Amygdala (tissue), 56 donors: Measurements from ENCODE around the gene ALG12.
A peak's percentile ranks its signal among the peaks of the same experiment; 100 is the strongest.

ENCODE experiments used
- DNase-seq, 56 donors: peaks; one replicate each; lab custom pipeline; 2025; lab: John Stamatoyannopoulos, UW

Gene ALG12

DNA sequence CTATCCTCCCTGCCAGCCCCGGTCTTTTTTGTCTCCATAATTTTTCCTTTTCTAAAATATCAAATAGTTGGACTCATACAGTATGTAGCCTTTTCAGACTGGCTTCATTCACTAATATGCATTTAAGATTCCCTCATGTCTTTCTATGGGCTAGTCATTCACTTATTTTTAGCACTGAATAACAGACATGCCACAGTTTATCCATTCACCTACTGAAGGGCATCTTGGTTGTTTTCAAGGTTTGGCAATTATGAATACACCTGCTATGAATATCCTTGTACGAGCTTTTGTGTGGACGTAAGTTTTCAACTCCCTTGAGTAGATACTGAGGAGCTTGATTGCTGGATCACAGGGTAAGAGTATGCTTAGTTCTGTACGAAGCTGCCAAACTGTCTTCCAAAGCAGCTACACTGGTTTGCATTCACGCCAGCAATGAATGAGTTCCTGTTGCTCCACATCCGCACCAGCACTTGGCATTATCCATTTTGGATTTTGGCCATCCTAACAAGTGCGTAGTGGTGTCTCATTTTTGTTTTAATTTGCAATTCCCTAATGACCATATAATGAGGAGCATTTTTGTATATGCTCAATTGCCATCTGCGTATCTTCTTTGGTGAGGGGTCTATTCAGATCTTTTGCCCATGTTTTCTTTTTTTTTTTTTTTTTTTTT lies 21.1 kb downstream of the ALG12 start:
- DNase-seq = no peak

- DNase-seq = no peak
Observed at GRCh38 chr22:49896201-49896600, 22.0 kb downstream of the ALG12 start.

DNA sequence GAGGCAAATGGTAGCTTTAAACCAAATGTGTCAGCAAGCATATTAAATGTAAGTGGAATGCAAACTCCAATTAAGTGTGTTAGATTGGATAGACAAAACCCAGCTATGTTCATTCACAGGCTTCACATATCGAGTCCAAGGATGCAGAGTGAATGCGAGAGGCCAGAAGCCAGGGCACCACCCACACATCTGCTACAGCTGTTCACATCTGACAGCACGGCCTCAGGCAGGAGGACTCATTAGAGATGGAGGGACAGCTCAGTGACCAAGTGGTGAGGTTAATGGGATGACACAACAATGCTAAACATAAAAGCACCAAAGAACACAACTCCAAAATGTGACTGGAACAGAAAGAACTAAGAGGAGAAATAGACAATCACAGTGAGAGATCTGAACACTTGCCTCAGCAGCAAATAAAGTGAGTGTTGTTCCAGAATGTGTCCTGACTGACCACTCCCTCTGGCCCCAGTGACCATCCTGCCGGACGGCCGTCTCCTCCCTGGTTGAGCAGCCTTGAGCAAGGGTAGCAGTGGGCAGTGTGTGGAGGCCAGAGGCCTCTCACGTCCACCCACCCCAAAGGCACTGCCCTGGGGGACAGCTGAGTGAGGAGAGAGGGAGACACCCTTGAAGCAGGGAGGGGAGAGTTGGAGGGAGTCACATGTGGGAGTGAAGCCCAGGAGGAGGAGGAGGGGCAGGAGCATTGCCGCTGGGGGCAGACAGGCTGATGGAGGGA lies 23.8 kb downstream of the ALG12 start:
- DNase-seq = no peak

DNA sequence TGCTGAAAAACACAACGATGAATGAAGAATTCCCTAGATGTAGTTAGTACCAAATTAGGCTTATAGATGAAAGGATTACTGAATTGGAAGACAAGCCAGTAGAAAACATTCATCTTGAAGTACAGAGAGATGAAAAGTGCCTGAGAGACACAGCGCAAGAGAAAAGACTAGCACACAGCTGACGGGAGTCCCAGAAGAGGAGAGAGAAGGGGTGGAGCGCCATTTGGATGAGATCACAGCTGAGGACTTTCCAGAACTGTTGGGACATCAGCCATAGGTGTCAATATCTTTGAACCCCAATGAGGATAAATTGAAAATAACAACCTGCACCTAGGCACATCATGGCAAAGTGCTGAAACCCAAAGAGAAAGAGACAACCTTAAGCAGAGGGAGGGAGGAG lies 25.2 kb downstream of the ALG12 start:
- no peak for DNase-seq

GRCh38 chr22:49892226-49892899 lies 25.9 kb downstream of the ALG12 start:
- no peak for DNase-seq

- peak in 16 of 56 donors; percentile 3 to 54 (median 22) for DNase-seq
Observed at GRCh38 chr22:49889071-49889470, 29.2 kb downstream of the ALG12 start.

DNA sequence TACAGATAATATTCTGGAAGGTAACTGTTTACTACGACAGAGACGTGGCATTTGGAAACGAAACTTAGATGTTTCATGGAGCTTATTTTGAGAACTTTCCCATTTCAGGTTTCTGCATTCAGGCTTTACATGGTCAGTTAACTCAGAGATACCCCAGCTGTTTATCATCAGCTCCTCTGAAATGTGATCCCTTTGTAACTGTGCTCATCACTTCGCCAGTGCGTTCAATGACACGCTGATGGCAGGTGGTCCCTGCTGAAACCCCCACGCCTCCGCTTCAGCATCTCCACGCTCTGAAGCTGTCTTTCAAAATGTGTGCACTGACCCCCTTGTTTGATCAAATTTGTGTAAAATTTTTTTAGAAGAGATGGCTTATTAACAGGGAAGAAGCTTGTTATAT lies 30.5 kb downstream of the ALG12 start:
- DNase-seq = no peak

GRCh38 chr22:49887064-49887451 lies 31.2 kb downstream of the ALG12 start:
- DNase-seq = no peak

- DNase-seq = no peak
Observed at GRCh38 chr22:49886346-49887063, 31.7 kb downstream of the ALG12 start.

DNA sequence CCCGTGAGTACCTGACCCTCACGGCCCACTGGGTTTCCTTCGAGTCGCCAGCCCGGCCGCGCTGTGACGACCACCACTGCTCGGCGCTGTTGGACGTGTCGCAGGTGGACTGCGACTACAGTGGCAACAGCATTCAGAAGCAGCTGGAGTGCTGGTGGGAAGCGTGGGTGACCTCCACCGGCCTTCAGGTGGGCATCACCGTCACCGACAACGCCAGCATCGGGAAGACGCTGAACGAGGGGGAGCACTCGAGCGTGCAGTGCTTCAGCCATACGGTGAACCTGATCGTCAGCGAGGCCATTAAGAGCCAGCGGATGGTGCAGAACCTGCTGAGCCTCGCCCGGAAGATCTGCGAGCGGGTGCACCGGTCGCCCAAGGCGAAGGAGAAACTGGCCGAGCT lies 32.4 kb downstream of the ALG12 start:
- DNase-seq = no peak

DNA sequence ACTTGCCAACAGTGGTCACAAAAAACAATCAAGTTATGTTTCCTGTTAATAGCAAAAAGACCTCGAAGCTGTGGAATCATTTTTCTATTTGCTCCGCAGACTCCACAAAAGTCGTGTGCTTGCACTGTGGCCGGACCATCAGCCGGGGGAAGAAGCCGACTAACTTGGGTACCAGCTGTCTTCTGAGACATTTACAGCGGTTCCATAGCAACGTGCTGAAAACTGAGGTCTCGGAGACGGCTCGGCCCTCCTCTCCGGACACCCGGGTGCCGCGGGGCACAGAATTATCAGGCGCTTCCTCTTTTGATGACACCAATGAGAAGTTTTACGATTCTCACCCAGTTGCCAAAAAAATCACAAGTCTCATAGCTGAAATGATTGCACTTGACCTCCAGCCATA lies 33.0 kb downstream of the ALG12 start:
- no peak for DNase-seq

DNA sequence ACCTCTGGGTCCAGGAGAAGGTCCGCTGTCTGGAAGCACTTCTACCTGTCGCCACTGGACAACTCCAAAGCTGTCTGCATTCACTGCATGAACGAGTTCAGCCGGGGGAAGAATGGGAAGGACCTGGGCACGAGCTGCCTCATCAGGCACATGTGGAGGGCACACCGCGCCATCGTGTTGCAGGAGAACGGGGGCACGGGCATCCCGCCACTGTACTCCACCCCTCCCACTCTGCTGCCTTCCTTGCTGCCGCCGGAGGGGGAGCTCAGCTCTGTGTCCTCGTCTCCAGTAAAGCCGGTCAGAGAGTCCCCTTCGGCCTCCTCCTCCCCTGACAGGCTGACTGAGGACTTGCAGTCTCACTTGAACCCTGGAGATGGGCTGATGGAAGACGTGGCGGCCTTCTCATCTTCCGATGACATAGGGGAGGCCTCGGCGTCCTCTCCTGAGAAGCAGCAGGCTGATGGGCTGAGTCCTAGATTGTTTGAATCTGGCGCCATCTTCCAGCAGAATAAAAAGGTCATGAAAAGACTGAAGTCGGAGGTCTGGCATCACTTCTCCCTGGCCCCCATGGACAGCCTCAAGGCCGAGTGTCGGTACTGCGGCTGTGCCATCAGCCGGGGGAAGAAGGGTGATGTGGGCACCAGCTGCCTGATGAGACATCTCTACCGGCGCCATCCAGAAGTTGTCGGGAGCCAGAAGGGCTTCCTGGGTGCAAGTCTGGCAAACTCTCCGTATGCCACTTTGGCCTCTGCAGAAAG lies 33.6 kb downstream of the ALG12 start:
- no peak for DNase-seq

GRCh38 chr22:49884075-49884474 lies 34.2 kb downstream of the ALG12 start:
- DNase-seq = no peak

DNA sequence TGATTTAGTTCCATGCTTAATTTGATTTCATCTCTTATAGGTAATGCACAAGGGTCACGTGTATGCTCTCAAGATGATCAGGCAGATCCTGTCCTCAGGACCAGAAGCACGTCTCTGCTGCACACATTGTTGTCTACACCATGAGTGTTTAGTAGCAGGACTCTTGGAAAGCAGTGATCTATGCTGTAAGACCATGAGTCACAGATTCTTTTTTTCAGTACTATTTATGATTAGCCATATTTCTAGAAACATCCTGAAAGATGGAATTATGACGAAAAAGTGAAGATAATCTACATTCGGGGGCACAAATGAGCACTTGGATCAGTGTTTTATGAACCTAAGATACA lies 35.0 kb downstream of the ALG12 start:
- no peak for DNase-seq

DNA sequence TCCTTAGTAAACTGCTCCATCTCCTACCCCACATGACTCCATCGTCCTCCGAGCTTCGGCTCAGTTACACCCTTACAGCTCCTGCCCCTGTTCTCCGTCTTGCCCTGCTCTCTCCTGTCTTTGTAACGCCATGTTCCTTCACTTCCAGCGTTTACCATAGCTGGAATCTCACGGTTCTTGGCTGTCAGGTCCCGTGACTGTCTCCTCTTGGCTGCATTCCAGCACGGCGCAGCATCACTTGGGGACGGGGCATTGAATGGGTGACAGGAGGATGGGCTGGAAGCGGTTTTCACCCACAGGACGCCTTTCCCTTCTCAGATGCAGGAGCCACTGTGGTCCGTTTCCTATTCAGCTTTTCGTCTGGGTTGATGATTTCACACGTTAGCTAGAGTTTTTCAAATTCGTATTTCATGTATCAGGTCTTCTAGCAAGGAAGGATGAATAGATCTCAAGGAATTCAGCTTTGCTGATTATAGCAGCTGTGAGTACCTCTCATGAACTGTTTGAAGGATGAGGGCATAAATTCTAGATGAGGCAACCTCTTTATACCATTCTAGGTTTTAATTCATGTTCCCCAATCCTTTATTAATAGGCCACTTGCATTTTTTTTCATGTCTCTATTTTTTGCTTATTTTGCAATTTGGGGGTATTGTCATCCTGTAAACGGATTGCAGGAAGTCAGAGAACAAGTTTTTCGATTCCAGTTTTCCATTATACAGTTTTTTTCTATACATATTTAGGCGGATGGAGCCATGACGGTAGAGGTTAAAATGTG lies 35.5 kb downstream of the ALG12 start:
- peak in 1 of 56 donors; percentile 27 for DNase-seq

DNA sequence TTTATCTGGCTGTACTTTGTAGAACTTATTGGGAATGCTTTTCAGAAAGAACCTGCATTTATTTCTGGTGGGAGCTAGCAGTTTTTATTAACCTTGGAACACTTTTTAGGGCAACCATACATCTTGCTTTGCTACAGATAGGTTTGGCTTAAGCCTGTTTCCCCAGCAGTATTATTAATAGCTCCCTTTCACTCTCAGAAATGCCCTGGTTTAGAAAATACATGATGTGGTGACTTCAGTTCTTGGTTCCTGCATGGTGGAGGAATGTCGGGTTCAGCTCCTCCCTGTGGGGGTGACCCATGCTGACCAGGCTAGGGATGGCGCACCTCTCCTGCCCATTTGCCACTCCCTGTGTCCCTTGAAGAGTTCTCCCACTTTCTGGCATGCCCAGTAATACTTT lies 36.4 kb downstream of the ALG12 start:
- DNase-seq = no peak

DNA sequence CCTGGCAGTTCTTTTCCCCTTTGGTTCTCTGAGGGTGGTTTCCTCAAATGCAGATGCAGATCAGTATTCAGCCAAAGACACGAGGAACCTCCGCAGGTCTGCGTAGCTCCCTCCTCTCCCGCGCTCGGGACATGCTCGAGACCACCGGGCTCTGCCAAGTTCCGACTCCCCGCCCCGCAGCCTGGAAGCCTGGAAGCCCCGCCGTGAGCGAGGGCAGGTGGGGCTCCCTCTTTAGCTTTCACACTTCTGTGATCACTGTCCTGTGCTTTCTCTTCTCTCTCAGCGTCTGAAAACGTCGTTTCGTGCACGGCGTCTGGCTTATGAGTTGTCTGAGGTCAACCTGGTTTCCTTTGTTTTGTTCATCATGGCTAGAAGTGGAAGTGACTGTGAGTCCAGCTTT lies 38.0 kb downstream of the ALG12 start:
- DNase-seq = no peak

DNA sequence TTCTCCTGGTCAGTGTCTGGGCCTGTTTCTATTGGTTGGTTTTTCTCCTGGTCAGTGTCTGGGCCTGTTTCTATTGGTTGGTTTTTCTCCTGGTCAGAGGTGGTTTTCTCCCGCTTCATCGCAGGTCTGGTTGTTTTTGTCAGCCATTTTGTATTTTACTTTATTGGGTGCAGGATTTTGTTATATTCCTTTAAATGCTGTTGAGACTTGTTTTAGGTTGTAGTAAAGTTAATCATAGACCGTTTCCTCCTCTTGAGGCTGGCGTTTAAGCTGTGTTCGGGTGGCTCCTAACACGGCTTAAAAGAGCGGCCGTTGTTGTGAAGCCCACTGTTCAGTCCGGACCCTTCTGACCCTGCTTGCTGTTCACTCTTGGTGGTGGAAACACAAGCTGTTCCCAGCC lies 38.4 kb downstream of the ALG12 start:
- no peak for DNase-seq

GRCh38 chr22:49878206-49878605 lies 40.0 kb downstream of the ALG12 start:
- DNase-seq = no peak

- DNase-seq = no peak
Observed at GRCh38 chr22:49877642-49878041, 40.6 kb downstream of the ALG12 start.
